Measurements from ENCODE around the gene MMP15. TPM values are rescaled to one million over a fixed set of nuclear protein-coding genes. Genes with fewer than 3 reads are reported as not detected.

Gene MMP15
- total RNA-seq, 2 experiments from 2014 or later: 0.19 to 0.43 TPM

GRCh38 chr16:58028541-58029070, 3.1 kb downstream of the MMP15 start:
- ChIA-PET POLR2A (interaction anchor here (0.7 kb wide), 1 partner anchor 11 kb away, joined by 3 read pairs; no protein-coding TSS in a partner anchor), CTCF (interaction anchor here (0.6 kb wide), 2 partner anchors 67 to 93 kb away, joined by 3 read pairs; no protein-coding TSS in a partner anchor)
- Mint-ChIP-seq H3K27ac (no peak overlapping the region), H3K9me3 (ENCODE audit: low read depth) (no peaks in the 10 kb centered on the region), H3K36me3 (ENCODE audit: low read depth) (no peaks in the 10 kb centered on the region), H3K27me3 (peaks cover 5% of the 10 kb centered on the region), H3K4me1 (peaks cover 7% of the 10 kb centered on the region), H3K4me3 (no peak overlapping the region)
- no peak for ATAC-seq
- intact Hi-C loops (cut with DNase I, micrococcal nuclease): loop anchor here (5.0 to 10.0 kb wide), 4 partner anchors 166 to 366 kb away; partner anchors contain the start of genes CSNK2A2 (in 1 of the 2) and GINS3 (in 1 of the 2)
- no peak for DNase-seq

GRCh38 chr16:58029410-58029809, 3.9 kb downstream of the MMP15 start:
- ATAC-seq (no peak), DNase-seq (no peak)
- Mint-ChIP-seq H3K36me3 (ENCODE audit: low read depth) (no peaks in the 10 kb centered on the region), H3K4me3 (no peak overlapping the region), H3K27me3 (peaks cover 5% of the 10 kb centered on the region), H3K4me1 (peaks cover 7% of the 10 kb centered on the region), H3K27ac (no peak overlapping the region), H3K9me3 (ENCODE audit: low read depth) (no peaks in the 10 kb centered on the region)
- ChIA-PET POLR2A (no interaction called here), CTCF (no interaction called here)
- intact Hi-C loops (cut with DNase I, micrococcal nuclease): loop anchor here (5.0 to 10.0 kb wide), 4 partner anchors 165 to 365 kb away; partner anchors contain the start of genes CSNK2A2 (in 1 of the 2) and GINS3 (in 1 of the 2)

GRCh38 chr16:58030136-58030840, 4.7 kb downstream of the MMP15 start:
- no peak for DNase-seq
- intact Hi-C loops (cut with DNase I, micrococcal nuclease): no loop called here
- H3K27me3 Mint-ChIP-seq: peaks cover 2% of the 10 kb centered on the region
- ChIA-PET POLR2A (no interaction called here), CTCF (interaction anchor here (0.6 to 1.4 kb wide), 2 partner anchors 67 to 97 kb away, joined by 3 to 4 read pairs; no protein-coding TSS in a partner anchor)
- no peak overlapping the region for H3K27ac Mint-ChIP-seq
- ATAC-seq: no peak
- H3K36me3 Mint-ChIP-seq (ENCODE audit: low read depth): no peaks in the 10 kb centered on the region
- H3K9me3 Mint-ChIP-seq (ENCODE audit: low read depth): no peaks in the 10 kb centered on the region
- H3K4me1 Mint-ChIP-seq: no peaks in the 10 kb centered on the region
- H3K4me3 Mint-ChIP-seq: no peak overlapping the region

GRCh38 chr16:58031016-58031800, 5.7 kb downstream of the MMP15 start:
- no peaks in the 10 kb centered on the region for H3K4me1 Mint-ChIP-seq
- peaks cover 2% of the 10 kb centered on the region for H3K27me3 Mint-ChIP-seq
- no peak for DNase-seq
- no peak overlapping the region for H3K4me3 Mint-ChIP-seq
- CTCF ChIA-PET: interaction anchor here (0.6 to 1.4 kb wide), 3 partner anchors 12 to 275 kb away, joined by 3 to 4 read pairs (median 4); no protein-coding TSS in a partner anchor
- H3K27ac Mint-ChIP-seq: no peak overlapping the region
- no peaks in the 10 kb centered on the region for H3K9me3 Mint-ChIP-seq (ENCODE audit: low read depth)
- intact Hi-C loops (cut with DNase I, micrococcal nuclease): no loop called here
- POLR2A ChIA-PET: no interaction called here
- ATAC-seq: no peak
- no peaks in the 10 kb centered on the region for H3K36me3 Mint-ChIP-seq (ENCODE audit: low read depth)

- peaks cover 2% of the 10 kb centered on the region for H3K27me3 Mint-ChIP-seq
- POLR2A ChIA-PET: no interaction called here
- intact Hi-C loops (cut with DNase I, micrococcal nuclease): no loop called here
- DNase-seq (no peak), ATAC-seq (no peak)
- no peaks in the 10 kb centered on the region for H3K36me3 Mint-ChIP-seq (ENCODE audit: low read depth)
- H3K4me3 Mint-ChIP-seq: no peak overlapping the region
- H3K9me3 Mint-ChIP-seq (ENCODE audit: low read depth): no peaks in the 10 kb centered on the region
- H3K4me1 Mint-ChIP-seq: no peaks in the 10 kb centered on the region
- H3K27ac Mint-ChIP-seq: no peak overlapping the region
- CTCF ChIA-PET: interaction anchor here (0.9 to 1.1 kb wide), 2 partner anchors 25 to 94 kb away, joined by 3 read pairs; no protein-coding TSS in a partner anchor
Observed at GRCh38 chr16:58032710-58033293, 7.2 kb downstream of the MMP15 start.

- Mint-ChIP-seq H3K4me1 (no peaks in the 10 kb centered on the region), H3K4me3 (no peak overlapping the region), H3K9me3 (ENCODE audit: low read depth) (no peaks in the 10 kb centered on the region), H3K27ac (no peak overlapping the region), H3K27me3 (no peaks in the 10 kb centered on the region), H3K36me3 (ENCODE audit: low read depth) (no peaks in the 10 kb centered on the region)
- intact Hi-C loops (cut with DNase I, micrococcal nuclease): no loop called here
- ATAC-seq (no peak), DNase-seq (no peak)
- ChIA-PET POLR2A (no interaction called here), CTCF (interaction anchor here (0.9 to 1.3 kb wide), 2 partner anchors 11 to 23 kb away, joined by 3 to 5 read pairs; no protein-coding TSS in a partner anchor)
Observed at GRCh38 chr16:58034128-58034685, 8.7 kb downstream of the MMP15 start.

GRCh38 chr16:58034774-58035173, 9.2 kb downstream of the MMP15 start:
- POLR2A ChIA-PET: no interaction called here
- H3K9me3 Mint-ChIP-seq (ENCODE audit: low read depth): no peaks in the 10 kb centered on the region
- H3K4me3 Mint-ChIP-seq: no peak overlapping the region
- intact Hi-C loops (cut with DNase I, micrococcal nuclease): no loop called here
- no peak for ATAC-seq
- H3K4me1 Mint-ChIP-seq: no peaks in the 10 kb centered on the region
- DNase-seq: no peak
- H3K27me3 Mint-ChIP-seq: no peaks in the 10 kb centered on the region
- CTCF ChIA-PET: interaction anchor here (0.5 to 1.3 kb wide), 2 partner anchors 11 to 62 kb away, joined by 3 to 5 read pairs; no protein-coding TSS in a partner anchor
- H3K36me3 Mint-ChIP-seq (ENCODE audit: low read depth): no peaks in the 10 kb centered on the region
- no peak overlapping the region for H3K27ac Mint-ChIP-seq

GRCh38 chr16:58035356-58036170, 10.0 kb downstream of the MMP15 start:
- intact Hi-C loops (cut with DNase I, micrococcal nuclease): no loop called here
- H3K27me3 Mint-ChIP-seq: no peaks in the 10 kb centered on the region
- H3K4me1 Mint-ChIP-seq: no peaks in the 10 kb centered on the region
- no peak for ATAC-seq
- H3K27ac Mint-ChIP-seq: no peak overlapping the region
- no peak for DNase-seq
- POLR2A ChIA-PET: no interaction called here
- no peaks in the 10 kb centered on the region for H3K36me3 Mint-ChIP-seq (ENCODE audit: low read depth)
- H3K4me3 Mint-ChIP-seq: no peak overlapping the region
- CTCF ChIA-PET: interaction anchor here (1.3 kb wide), 1 partner anchor 12 kb away, joined by 5 read pairs; no protein-coding TSS in a partner anchor
- H3K9me3 Mint-ChIP-seq (ENCODE audit: low read depth): no peaks in the 10 kb centered on the region

- DNase-seq: no peak
- ATAC-seq: no peak
- Mint-ChIP-seq H3K9me3 (ENCODE audit: low read depth) (no peaks in the 10 kb centered on the region), H3K4me1 (no peaks in the 10 kb centered on the region), H3K36me3 (ENCODE audit: low read depth) (no peaks in the 10 kb centered on the region), H3K27ac (no peak overlapping the region), H3K4me3 (no peak overlapping the region), H3K27me3 (no peaks in the 10 kb centered on the region)
- POLR2A ChIA-PET: no interaction called here
- intact Hi-C loops (cut with DNase I, micrococcal nuclease): no loop called here
- CTCF ChIA-PET: interaction anchor here (0.6 kb wide), 1 partner anchor 341 kb away, joined by 4 read pairs; no protein-coding TSS in a partner anchor
Observed at GRCh38 chr16:58036943-58037342, 11.4 kb downstream of the MMP15 start.

GRCh38 chr16:58037365-58038057, 12.0 kb downstream of the MMP15 start:
- H3K4me3 Mint-ChIP-seq: no peak overlapping the region
- POLR2A ChIA-PET: no interaction called here
- DNase-seq: no peak
- H3K27me3 Mint-ChIP-seq: no peaks in the 10 kb centered on the region
- H3K9me3 Mint-ChIP-seq (ENCODE audit: low read depth): no peaks in the 10 kb centered on the region
- CTCF ChIA-PET: interaction anchor here (0.7 to 0.9 kb wide), 3 partner anchors 23 to 934 kb away, joined by 3 read pairs; no protein-coding TSS in a partner anchor
- H3K27ac Mint-ChIP-seq: no peak overlapping the region
- ATAC-seq: no peak
- no peaks in the 10 kb centered on the region for H3K4me1 Mint-ChIP-seq
- intact Hi-C loops (cut with DNase I, micrococcal nuclease): no loop called here
- no peaks in the 10 kb centered on the region for H3K36me3 Mint-ChIP-seq (ENCODE audit: low read depth)

Measured in activated CD4-positive, alpha-beta T cell treated with anti-CD3 and anti-CD28 coated beads for 36 hours (primary cell).